Measurements from ENCODE around the gene CHDH.

The CHDH gene

DNA sequence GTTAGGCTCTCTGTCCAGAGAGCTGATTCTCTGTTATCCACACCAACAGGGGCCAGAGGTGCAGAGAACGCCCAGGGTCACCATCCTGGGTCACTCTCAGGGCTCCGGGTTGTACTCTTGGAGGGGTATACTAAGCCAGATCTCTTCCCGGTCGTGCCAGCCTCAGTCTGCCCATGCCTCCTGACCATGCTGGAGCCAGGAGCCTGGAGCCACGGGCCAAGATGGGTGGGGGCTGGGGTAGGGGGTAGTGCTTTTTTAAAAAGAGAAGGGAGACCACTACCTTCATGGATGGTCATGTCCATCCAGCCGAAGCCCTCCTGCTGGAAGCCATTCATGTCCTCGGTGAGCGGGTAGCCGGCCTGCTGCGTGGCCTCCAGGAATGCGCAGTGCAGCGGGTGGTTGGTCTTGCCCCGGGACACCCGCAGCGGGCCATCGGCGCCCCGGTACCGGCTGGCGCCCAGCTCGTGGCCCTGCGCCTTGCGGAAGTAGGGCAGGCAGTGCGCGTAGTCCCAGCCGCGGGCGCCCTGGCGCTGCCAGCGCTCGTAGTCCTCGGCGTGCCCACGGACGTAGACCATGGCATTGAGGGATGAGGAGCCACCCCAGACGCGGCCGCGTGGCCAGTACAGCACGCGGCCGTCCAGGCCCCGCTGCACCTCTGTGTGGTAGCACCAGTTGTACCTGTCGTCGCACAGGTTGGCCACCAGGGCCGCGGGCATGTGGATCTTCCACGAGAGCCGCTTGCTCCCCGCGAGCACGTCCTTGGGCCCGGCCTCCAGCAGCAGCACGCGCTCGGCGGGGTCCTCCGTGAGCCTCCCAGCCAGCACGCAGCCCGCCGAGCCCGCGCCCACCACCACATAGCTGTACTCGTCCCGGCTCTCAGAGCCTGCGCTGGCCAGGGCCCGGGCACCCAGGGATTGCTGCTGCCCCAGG is 22.9 kb downstream of the CHDH start:
- DNase-seq, result no peak

- no peak for DNase-seq
Measured at GRCh38 chr3:53822331-53822741, 23.9 kb downstream of the CHDH start.

DNA sequence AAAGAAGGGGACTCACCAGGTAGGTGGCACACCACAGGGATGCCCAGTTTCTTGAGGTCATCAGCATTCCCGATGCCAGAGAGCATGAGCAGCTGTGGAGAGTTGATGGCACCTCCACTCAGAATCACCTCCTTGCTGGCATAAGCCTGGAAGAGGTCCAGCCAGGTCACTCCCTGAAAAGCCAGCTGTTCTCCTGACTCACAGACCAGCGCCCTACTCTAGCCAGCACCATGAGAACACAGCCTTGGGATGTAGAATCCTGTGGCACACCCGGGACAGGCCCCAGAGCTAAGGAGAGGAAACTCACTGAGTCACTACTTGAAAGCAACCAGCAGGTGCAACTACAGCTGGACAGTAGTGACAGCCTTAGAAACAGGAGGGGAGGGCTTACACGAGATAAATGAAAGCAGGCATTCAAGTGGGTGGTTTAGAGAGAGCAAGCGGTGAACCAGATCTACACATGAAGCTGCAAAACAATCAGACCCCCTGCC is 24.5 kb downstream of the CHDH start:
- DNase-seq, result no peak

DNA sequence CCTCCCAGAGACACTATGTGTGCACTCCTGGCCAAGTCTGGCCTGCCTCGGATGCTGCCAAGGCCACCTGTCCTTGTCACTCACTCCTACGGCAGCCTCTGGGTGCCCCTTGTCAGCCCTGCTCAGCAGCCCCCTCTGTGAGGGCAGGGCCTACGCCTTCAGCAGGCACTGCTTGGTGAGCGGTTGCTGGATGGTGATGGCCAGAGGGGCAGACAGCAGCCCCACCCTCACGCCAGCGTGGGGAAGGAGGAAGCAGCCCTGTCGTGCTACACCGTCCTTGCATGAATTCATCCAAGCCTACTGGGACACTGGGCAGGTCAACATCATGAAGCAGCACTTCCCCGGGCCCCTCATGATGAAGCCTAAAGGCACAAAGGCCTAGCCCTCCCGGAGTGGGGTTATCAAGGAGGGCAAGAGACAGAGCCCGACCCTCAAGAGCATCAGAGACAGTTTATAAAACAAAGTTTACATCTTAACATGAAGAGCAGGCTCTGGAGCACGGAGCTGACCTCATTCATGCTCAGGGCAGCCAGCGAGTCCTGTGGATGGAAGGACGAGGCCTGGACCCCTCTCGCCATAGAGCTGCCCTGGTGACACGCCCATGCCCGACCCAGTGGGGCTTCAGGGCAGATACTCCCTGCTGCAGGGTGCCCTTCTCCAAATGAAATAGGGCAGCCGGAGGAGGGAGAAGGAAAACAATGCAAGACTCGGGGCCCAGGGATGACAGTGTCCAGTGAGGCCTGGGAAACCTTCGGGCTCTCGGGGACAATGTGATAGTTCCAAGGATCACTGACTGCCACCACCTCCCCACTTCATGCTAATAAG is 25.3 kb downstream of the CHDH start:
- no peak for DNase-seq

DNA sequence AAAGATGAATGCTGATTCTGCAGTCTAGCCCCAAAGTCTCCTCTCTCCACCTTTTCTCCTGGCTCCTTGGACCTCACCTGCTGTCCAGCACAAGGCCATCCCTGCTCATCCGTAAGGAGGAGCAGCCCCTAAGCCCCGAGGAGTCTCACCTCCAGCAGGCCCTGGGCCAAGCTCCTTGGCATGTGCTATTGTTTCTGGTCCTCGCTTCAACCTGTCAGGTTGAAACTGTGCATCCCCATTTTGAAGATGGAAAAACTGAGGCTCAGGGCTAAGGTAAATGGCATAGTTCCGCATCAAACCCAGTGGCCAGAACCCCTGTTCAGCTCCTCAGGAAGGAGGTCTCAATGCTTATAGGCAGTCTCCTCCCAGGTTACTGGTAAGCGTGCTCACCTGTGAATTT is 26.1 kb downstream of the CHDH start:
- DNase-seq, result no peak

GRCh38 chr3:53819163-53819868 is 26.9 kb downstream of the CHDH start:
- no peak for DNase-seq

DNA sequence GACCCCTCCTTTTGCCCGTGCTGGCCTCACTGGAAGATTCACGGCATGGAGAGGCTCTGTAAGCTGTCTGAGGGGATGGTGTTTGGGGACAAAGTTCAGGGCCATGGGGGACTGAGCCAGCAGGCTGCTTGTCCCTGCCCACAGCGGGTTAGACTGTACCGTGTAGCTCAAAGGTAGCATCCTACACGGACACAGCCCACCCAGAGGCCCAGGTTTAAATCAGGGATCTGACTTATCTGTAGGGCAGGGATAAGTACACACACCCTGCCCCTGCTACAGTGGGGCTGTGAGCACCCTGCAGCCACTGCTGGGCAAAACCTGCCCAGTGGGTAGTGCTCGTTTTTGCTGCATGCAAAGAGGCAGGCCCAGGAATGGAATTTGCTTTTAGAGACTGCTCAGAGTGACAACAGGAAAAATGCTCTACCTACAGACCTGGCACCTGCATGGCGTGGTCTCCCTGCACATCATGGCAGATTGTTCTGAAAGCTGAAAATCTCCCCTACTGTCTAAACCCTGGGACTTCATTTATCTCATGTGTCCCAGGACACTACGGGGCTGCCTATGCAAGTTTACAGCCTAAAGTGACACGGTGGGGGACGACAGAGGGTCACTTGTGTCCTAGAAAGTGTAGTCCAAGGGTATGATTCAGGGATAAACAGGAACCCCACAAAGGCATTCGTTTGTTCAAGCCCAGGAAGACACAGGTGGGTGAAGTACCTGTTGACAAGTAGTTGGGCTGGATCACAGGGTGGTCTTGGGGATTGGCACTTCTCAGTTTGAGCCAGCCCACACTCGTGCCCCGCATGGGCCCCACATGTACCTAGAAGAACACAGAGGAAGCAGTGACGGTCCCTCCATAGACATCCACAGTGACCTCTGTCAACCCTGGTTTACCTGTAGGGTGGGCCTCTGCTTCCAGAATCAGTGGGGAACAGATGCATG is 27.7 kb downstream of the CHDH start:
- no peak for DNase-seq

DNA sequence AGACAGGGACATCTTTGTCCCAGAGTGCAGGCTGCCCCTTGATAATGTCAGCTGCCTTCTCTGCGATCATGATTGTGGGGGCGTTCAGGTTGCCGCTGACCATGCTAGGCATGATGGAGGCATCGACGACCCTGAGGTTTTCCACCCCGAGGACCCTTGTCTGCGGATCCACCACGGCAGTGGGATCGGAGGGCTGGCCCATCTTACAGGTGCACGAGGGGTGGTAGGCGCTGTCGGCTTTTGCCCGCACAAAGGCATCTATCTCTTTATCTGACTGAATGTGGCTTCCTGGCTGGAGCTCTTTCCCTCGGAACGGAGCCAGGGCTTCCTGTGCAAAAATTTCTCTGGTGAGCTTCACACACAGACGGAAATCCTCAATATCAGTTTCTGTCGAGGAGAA is 28.4 kb downstream of the CHDH start:
- no peak for DNase-seq

DNA sequence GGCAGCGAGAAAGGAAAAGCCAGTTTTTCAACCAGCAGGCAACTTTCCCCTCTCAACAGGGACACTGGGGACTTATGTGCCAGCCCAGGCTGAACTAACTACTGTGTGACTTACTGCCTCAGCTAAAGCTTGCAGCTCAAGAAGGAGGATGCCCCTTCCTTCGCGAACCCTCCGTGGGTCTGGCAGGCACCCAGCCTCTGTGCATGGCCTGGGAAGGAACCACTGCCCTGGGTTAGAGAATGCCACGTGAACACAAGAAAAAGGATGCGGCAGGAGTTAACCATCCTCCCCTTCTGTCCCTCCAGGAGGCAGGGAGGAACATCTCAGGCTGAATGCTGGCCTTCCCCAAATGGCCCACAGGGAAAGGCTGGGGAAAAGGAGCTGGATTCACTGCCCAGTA is 29.0 kb downstream of the CHDH start:
- DNase-seq, result no peak

GRCh38 chr3:53816425-53816824 is 29.8 kb downstream of the CHDH start:
- no peak for DNase-seq

DNA sequence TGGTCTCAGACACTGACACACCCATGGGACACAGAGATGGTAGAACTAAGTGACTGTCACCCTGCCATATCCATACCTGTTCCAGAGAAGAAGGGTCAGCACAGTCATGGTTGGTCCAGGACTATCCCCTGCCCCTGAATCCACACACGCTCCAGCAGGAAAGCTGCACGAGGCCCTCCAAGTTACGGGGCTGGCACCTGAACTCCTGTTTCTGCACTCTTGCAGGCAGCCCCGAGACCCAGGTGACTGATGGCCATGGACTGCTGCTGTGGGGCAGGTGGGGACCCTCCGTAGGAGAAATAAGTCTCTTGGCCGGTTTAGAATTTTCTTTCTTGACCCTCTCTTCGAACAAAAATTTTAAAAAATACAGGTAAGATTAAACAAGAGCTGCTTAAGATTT is 30.6 kb downstream of the CHDH start:
- no peak for DNase-seq

GRCh38 chr3:53815067-53815466 is 31.2 kb downstream of the CHDH start:
- DNase-seq, result no peak

DNA sequence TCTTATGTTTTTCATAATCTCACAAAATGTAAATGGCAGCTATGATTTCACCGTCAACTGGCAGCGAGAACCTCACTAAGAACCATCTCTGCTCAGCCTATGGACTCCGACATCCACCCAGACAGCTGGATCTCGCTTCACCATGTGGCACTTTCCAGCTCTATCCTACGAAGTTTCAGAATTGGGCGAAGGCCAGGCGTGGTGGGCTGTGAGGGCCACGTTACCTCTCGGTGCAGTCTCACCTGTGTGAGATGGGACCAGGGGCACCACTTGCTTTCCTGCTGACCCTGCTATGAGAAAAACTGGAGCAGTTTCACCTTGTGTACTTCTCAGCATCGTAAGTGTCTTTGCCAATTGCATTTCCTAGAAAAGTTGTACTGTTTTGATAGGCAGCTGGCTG is 32.3 kb downstream of the CHDH start:
- no peak for DNase-seq

DNA sequence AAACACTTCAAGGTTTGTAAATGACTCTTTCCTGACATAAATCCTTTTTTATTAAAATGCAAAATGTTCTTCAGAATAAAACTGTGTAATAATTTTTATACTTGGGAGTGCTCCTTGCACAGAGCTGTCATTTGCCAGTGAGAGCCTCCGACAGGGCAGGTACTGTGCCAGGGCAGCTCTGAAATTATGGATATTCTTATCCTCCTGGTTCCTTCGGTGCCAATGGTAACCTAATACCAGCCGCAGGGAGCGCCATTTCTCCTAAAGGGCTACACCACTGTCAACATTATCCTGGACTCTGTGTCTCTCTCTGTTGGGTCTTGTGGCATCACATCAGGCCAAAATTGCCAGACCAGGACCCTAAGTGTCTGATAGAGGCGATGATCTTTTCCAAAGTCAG is 33.0 kb downstream of the CHDH start:
- DNase-seq, result no peak

- DNase-seq, result no peak
Measured at GRCh38 chr3:53812434-53812833, 33.8 kb downstream of the CHDH start.

GRCh38 chr3:53811143-53811927 is 34.9 kb downstream of the CHDH start:
- no peak for DNase-seq

DNA sequence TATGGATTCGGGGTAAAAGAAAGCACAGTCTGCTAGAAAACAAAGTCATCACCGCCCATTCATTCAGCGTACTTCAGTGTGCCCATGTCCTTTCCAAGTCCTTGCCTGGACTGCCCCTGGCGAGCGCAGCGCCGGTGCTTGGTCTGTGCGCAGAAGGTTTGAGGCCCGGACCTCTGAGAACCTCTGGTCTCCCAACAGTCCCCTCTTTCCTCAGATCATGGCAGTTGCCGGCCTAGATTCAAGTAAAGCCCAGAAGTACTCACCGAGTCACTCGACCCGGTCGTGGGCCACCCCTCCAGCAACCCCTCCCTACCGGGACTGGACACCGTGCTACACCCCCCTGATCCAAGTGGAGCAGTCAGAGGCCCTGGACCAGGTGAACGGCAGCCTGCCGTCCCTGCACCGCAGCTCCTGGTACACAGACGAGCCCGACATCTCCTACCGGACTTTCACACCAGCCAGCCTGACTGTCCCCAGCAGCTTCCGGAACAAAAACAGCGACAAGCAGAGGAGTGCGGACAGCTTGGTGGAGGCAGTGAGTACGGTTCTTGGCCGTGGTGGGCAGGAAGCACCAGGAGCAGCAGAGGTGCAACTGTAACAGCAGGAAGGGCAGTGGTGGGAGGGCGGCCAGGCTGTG is 36.3 kb downstream of the CHDH start:
- DNase-seq, result no peak

DNA sequence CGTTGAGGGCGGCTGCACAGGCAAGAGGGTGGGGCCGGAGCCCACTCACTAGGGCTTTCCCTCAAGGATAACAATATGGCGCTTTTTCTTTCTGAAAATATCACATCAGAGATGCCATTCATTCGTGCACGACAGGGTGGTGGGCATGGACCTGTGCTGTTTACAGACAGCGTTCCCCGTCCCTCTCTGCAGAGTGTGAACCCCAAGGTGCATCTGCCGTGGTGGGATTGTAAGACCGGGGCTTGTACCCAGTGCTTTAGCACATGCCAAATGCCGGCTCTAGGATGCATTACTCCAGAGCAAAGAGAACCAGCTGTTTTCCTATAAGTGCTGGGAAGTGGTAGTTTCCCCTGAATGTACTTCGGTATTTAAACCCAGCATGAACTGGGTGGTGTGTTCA is 37.0 kb downstream of the CHDH start:
- no peak for DNase-seq

- no peak for DNase-seq
Measured at GRCh38 chr3:53808496-53808895, 37.7 kb downstream of the CHDH start.

DNA sequence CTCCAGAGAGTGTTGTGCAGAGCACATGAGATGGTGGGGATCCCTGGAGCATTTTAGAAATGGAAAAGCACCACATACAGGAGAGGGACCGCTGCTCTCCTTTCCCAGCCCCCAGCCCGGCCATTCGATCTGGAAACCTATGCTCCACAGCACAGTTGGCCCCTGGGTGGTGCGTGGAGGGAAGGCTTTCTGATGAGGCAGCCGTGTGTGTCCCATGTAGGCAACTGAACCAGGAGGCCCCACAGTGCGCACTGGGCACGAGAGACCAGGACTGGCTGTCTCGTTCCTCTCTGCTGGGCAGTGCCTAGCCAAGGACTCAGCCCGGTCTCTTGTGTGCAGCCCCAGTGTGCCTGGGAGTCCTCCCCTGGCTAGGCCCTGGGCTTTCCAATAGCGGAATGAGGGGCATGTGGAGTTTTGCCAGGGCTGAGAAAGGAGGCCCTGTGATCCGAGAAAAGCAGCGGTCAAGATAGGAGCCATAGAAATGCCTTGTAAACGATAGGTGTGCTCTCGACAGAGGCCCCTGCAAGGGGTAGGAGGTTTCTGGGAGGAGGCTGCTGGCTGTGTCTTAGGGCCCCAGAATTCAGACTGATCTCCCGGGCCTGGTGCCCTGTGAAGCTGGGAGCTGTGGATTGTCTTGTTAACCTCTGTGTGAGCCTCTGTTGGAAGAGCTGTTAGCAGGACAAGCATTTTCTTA is 39.0 kb downstream of the CHDH start:
- no peak for DNase-seq

Data from stimulated activated CD4-positive, alpha-beta T cell treated with anti-CD3 and anti-CD28 coated beads, Interleukin-12 subunit alpha, Interleukin-12 subunit beta, amount 100 ng/mL, for 4 hours (primary cell).